Mammary microvascular endothelial cell (primary cell): ENCODE results near the gene CBR3. TPM values are rescaled to one million over a fixed set of nuclear protein-coding genes. Genes with fewer than 3 reads are reported as not detected.

ENCODE experiments used
- total RNA-seq: library from RNA; depleted of rRNA; stranded (reverse); fragments of >200 nt; gene quantifications from 2 replicates; pipeline ENCODE4 v1.2.3, GENCODE V29; 2015

CBR3 gene
- total RNA-seq: 32.0 and 34.6 TPM in 2 replicates

GRCh38 chr21:36134803-36135390, at the start of gene CBR3:
TSS of gene CBR3 (plus strand) at chr21:36135079. CDS start at chr21:36135193, 114 bp downstream.

GRCh38 chr21:36156815-36157670, 22.2 kb downstream of the CBR3 start, which contains the start of gene DOP1B:
TSS of gene DOP1B (plus strand) at chr21:36156824. CDS start at chr21:36164734, 7,910 bp downstream.

Other genes with a start within 250 kb of the CBR3 start
- gene SETD4, start 74.6 kb upstream of the CBR3 start, total RNA-seq: 15.3 and 15.9 TPM in 2 replicates
- 143 and 158 TPM in 2 replicates for gene CBR1, start 65.1 kb upstream of the CBR3 start, total RNA-seq
- 7.0 and 8.8 TPM in 2 replicates for gene DOP1B, start 21.7 kb downstream of the CBR3 start, total RNA-seq
- 13.3 and 14.0 TPM in 2 replicates for gene MORC3, start 185.1 kb downstream of the CBR3 start, total RNA-seq